PFSK-1 (cell line): Measurements from ENCODE around the gene SLC24A1.

Experiments used
- FOXP2 ChIP-seq: optimal IDR thresholded peaks from 2 replicates; pipeline ENCODE3; 2011; ENCODE audit warnings: borderline replicate concordance, control low read depth, inconsistent platforms; ENCODE audit not compliant: insufficient read depth; ENCODE audit errors: extremely low read length, extremely low read depth
- POLR2AphosphoS5 ChIP-seq: IDR thresholded peaks from 2 replicates; pipeline ENCODE4 v1.6.1; 2012; ENCODE audit warnings: low read depth, mild to moderate bottlenecking, control low read depth, low read length, moderate library complexity
- REST ChIP-seq, 2 experiments: IDR thresholded peaks; 2 replicates each; pipeline versions ENCODE4 v1.6.1 to v1.8.0; 2011 to 2012; ENCODE audit warnings: low read depth in 2 of 2, low read length in 2 of 2, control low read depth in 1 of 2, inconsistent platforms in 1 of 2, mild to moderate bottlenecking in 1 of 2, moderate library complexity in 1 of 2; ENCODE audit not compliant: insufficient read depth in 1 of 2
- SIN3A ChIP-seq: IDR thresholded peaks from 2 replicates; pipeline ENCODE4 v1.6.1; 2012; ENCODE audit warnings: mild to moderate bottlenecking, low read length, moderate library complexity, borderline replicate concordance; ENCODE audit not compliant: insufficient read depth
- TAF1 ChIP-seq: IDR thresholded peaks from 2 replicates; pipeline ENCODE4 v1.6.1; 2012; ENCODE audit warnings: low read length, control low read depth, borderline replicate concordance; ENCODE audit not compliant: insufficient read depth

SLC24A1 gene

DNA sequence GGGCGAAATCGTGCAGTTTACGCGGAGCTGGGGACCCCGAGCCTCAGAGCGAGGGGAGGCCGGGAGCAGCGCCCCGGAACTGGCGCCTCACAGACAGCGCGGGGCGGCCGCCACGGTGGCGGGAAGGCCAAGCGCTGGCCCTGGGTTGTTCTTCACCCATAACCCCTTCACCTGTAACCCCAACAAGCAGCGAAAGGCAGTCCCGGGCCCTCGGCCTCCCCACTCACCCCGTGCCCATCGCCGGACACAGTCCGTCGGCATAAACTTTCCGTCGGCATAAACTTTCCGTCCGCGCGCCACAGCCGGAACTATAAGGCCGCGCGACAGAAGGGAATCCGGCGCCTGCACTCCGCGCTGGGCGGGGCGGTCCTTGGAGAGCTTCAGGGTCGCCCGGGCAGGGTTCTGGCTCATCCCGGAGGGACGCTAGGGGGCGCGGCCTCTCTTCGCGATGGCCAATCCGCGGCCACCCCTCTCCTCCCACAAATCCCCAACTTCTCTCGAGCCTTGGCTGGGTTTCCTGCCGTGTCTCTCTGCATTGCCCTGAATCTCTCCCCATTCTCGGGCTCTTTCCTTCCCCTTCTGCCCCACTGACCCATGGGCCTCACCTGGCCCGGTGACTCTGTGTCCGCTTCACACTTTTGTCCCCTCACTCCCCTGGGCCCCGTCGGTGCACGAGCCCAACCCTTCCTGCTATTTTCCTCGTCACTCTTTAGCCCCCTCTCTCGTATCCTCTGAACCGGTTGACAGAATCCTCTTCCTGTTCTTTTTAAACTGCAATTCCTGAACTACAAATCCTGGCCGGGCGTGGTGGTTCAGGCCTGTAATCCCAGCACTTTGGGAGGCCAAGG lies 10.6 kb upstream of the SLC24A1 start, which contains the start of gene INTS14:
Gene INTS14 (minus strand): TSS at position 261 of the 848 bp plus-strand sequence. CDS start 3,751 bp downstream, outside the sequence.
- TF ChIP-seq POLR2AphosphoS5: peak; percentile 91
- TF ChIP-seq REST (IDR thresholded peaks at IDR 0.05; ENCODE audit: insufficient read depth in 1 of 2, low read depth in 2 of 2, low read length in 2 of 2): peak in 1 of 2 experiments; percentile 69; a peak in 3 of 4 replicates
- TF ChIP-seq FOXP2: peak; percentile 91
- 0 out of 2 replicates have a peak, but pooled peaks have one; percentile 75 for TF ChIP-seq SIN3A
- peak; percentile 97 for TF ChIP-seq TAF1

- TF ChIP-seq FOXP2 (no peak), REST (IDR thresholded peaks at IDR 0.05; ENCODE audit: insufficient read depth in 1 of 2, low read depth in 2 of 2, low read length in 2 of 2) (no peak), POLR2AphosphoS5 (no peak), TAF1 (no peak), SIN3A (no peak)
Observed at GRCh38 chr15:65611888-65612615, 9.7 kb upstream of the SLC24A1 start.

- no peak for TF ChIP-seq REST (IDR thresholded peaks at IDR 0.05; ENCODE audit: insufficient read depth in 1 of 2, low read depth in 2 of 2, low read length in 2 of 2)
- no peak for TF ChIP-seq SIN3A
- no peak for TF ChIP-seq POLR2AphosphoS5
Observed at GRCh38 chr15:65612616-65612946, 9.2 kb upstream of the SLC24A1 start.

DNA sequence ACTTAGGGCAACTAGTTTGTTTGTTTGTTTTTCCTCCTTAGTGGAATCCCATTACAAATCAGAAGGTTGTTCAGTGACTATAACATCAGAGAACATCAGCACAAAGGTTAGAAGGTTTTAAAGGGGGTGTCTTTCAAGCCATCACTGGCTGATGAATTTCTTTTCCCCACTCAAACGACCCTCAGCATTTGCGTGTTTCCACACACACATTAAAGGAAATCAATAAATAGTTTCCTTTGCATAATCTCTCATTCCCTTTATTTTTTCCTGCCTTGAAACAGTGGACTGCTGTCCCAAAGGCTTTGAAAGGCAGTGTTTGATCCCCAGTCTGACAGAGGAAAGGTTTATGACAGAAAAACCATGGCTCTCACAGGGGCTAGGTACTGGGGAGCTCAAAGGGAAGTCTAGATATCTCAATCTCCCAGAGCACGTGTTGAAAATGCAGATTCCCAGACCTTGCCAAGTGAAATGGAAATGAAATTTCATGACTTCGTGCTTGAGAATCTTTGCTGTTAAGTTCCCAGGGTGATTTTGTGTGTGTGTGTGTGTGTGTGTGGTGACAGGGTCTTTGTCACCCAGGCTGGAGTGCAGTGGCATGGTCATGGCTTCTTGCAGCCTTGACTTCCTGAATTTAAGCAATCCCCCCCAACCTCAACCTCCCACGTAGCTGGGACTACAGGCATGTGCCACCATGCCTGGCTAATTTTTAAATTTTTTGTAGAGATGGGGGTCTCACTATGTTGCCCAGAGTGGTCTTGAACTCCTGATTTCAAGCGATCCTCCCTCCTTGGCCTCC lies 8.6 kb upstream of the SLC24A1 start:
- TF ChIP-seq TAF1: no peak
- no peak for TF ChIP-seq POLR2AphosphoS5
- no peak for TF ChIP-seq SIN3A
- TF ChIP-seq FOXP2: no peak
- no peak for TF ChIP-seq REST (IDR thresholded peaks at IDR 0.05; ENCODE audit: insufficient read depth in 1 of 2, low read depth in 2 of 2, low read length in 2 of 2)
